Panc1 (cell line): ENCODE data around the gene GRAMD1C. TPM values are rescaled to one million over a fixed set of nuclear protein-coding genes. Genes with fewer than 3 reads are reported as not detected.

Experiments
- ATAC-seq: fragments of 200-7000 bp; cut with Tn5 transposase; 2 replicates; pipeline ENCODE4 v1.9.1; 2020; ENCODE audit warnings: mild to moderate bottlenecking, moderate library complexity
- BruUV-seq: library from RNA; stranded (reverse); fragments of 400-500 nt; replicated peaks from 2 replicates; lab custom pipeline; 2021; lab: Mats Ljungman, UMichigan
- CTCF ChIA-PET: fragments of 300-600 bp; sonication (Branson Sonifier 250); formaldehyde crosslinking; loops from one replicate; lab custom pipeline; 2022; ENCODE audit warnings: antibody characterized with exemption; lab: Charles Lee
- POLR2A ChIA-PET: fragments of 300-600 bp; sonication (Branson Sonifier 250); formaldehyde crosslinking; loops from one replicate; lab custom pipeline; 2022; ENCODE audit warnings: antibody characterized with exemption; lab: Charles Lee
- DNase-seq: peaks from one replicate; pipeline ENCODE4 v3.0.0-alpha.2; 2010; ENCODE audit warnings: low read depth, low spot score
- H3K27ac ChIP-seq: 2 replicates; pipeline ENCODE4 v1.5.1; 2011; ENCODE audit warnings: mild to moderate bottlenecking, low read length, inconsistent platforms
- H3K27me3 ChIP-seq: fragments of 200-500 bp; sonication (Bioruptor generic); 2 replicates; pipeline ENCODE4 v1.6.0; 2014; ENCODE audit warnings: low read length, inconsistent platforms; ENCODE audit not compliant: control insufficient read depth, insufficient read depth
- H3K36me3 ChIP-seq: fragments of 200-500 bp; sonication (Bioruptor generic); 2 replicates; pipeline ENCODE4 v1.5.1; 2014; ENCODE audit warnings: inconsistent platforms, mild to moderate bottlenecking, low read length, moderate library complexity; ENCODE audit not compliant: control insufficient read depth, insufficient read depth
- H3K4me1 ChIP-seq: 2 replicates; pipeline ENCODE4 v1.5.1; 2011; ENCODE audit warnings: inconsistent platforms, mild to moderate bottlenecking, low read length, moderate library complexity; ENCODE audit not compliant: control insufficient read depth, insufficient read depth
- H3K4me3 ChIP-seq, 2 experiments: 2 replicates each; pipeline ENCODE4 v1.5.1; 2011 to 2012; ENCODE audit warnings: low read depth in 2 of 2, low read length in 2 of 2, mild to moderate bottlenecking in 2 of 2, inconsistent platforms in 1 of 2, moderate library complexity in 1 of 2
- H3K9me3 ChIP-seq: fragments of 200-500 bp; sonication (Bioruptor generic); 2 replicates; pipeline ENCODE4 v1.5.1; 2014; ENCODE audit warnings: low read depth, mild to moderate bottlenecking, inconsistent platforms, low read length, moderate library complexity; ENCODE audit not compliant: control insufficient read depth, insufficient read depth
- CTCF ChIP-seq: fragments of 450-650 bp; IDR thresholded peaks from 2 replicates; pipeline ENCODE4 v1.5.1; 2017; ENCODE audit warnings: mild to moderate bottlenecking
- POLR2AphosphoS5 ChIP-seq: IDR thresholded peaks from 2 replicates; pipeline ENCODE4 v1.6.1; 2012; ENCODE audit warnings: mild to moderate bottlenecking, low read depth, low read length, moderate library complexity
- REST ChIP-seq, 2 experiments: IDR thresholded peaks; 2 replicates each; pipeline ENCODE4 v1.6.1; 2011 to 2012; ENCODE audit warnings: low read depth in 2 of 2, control low read depth in 1 of 2, low read length in 1 of 2, mild to moderate bottlenecking in 1 of 2, moderate library complexity in 1 of 2; ENCODE audit not compliant: insufficient read depth in 1 of 2
- SIN3A ChIP-seq: IDR thresholded peaks from 2 replicates; pipeline ENCODE4 v1.6.1; 2012; ENCODE audit warnings: low read depth, mild to moderate bottlenecking, low read length, moderate library complexity, borderline replicate concordance; ENCODE audit not compliant: insufficient read depth
- TCF7L2 ChIP-seq: IDR thresholded peaks from 2 replicates; pipeline ENCODE4 v1.6.1; 2011; ENCODE audit warnings: mild to moderate bottlenecking, low read depth, low read length, inconsistent platforms
- in situ Hi-C: cut with HindIII; loops from 2 replicates; pipeline ENCODE4 v1.10.0; 2016; ENCODE audit warnings: low sequenced_read_pairs, low pct_unique_long_range_greater_than_20kb
- intact Hi-C: fragments of 100-400 bp; cut with micrococcal nuclease; formaldehyde crosslinking; loops from one replicate; pipeline ENCODE4 v1.10.0; 2022; ENCODE audit not compliant: unreplicated experiment
- total RNA-seq: library from RNA; stranded (reverse); gene quantifications from one replicate; pipeline ENCODE4 v1.2.1, GENCODE V29; 2021; ENCODE audit not compliant: unreplicated experiment

Gene GRAMD1C
- total RNA-seq, 1 experiment from 2014 or later: 3.9 TPM

- DNase-seq (no peak), ATAC-seq (no peak)
- POLR2A ChIA-PET: no interaction called here
- Histone ChIP-seq H3K27me3 (no peaks in the 10 kb centered on the region), H3K36me3 (no peaks in the 10 kb centered on the region), H3K4me1 (no peaks in the 10 kb centered on the region), H3K27ac (no peak overlapping the region), H3K9me3 (no peaks in the 10 kb centered on the region), H3K4me3 (no peak overlapping the region)
- in situ Hi-C loops (no loop called here), intact Hi-C loops (no loop called here)
- no peak for TF ChIP-seq CTCF
- TF ChIP-seq REST (IDR thresholded peaks at IDR 0.05; ENCODE audit: insufficient read depth in 1 of 2, low read depth in 2 of 2, low read length in 1 of 2): no peak
- TF ChIP-seq SIN3A: no peak
- no peak for TF ChIP-seq POLR2AphosphoS5
- no peak for TF ChIP-seq TCF7L2
- no TSS peak for BruUV-seq
- CTCF ChIA-PET: no interaction called here
Observed at GRCh38 chr3:113983544-113983943, 145.0 kb downstream of the GRAMD1C start.

GRCh38 chr3:113985541-113985940 lies 147.0 kb downstream of the GRAMD1C start:
- H3K4me3 ChIP-seq: no peak overlapping the region
- CTCF ChIA-PET: no interaction called here
- no TSS peak for BruUV-seq

More at GRCh38 chr3:113985541-113985940, 147.0 kb downstream of the GRAMD1C start:
- no peaks in the 10 kb centered on the region for H3K36me3 ChIP-seq
- ATAC-seq (no peak), DNase-seq (no peak)
- no peaks in the 10 kb centered on the region for H3K27me3 ChIP-seq
- no peak for TF ChIP-seq SIN3A
- TF ChIP-seq POLR2AphosphoS5: no peak
- no peak for TF ChIP-seq TCF7L2
- TF ChIP-seq REST (IDR thresholded peaks at IDR 0.05; ENCODE audit: insufficient read depth in 1 of 2, low read depth in 2 of 2, low read length in 1 of 2): no peak
- no peak for TF ChIP-seq CTCF
- no peaks in the 10 kb centered on the region for H3K9me3 ChIP-seq
- in situ Hi-C loops (no loop called here), intact Hi-C loops (no loop called here)
- H3K4me1 ChIP-seq: no peaks in the 10 kb centered on the region
- no peak overlapping the region for H3K27ac ChIP-seq
- POLR2A ChIA-PET: no interaction called here
